Measurements from ENCODE around the gene ITGAE. TPM values are rescaled to one million over a fixed set of nuclear protein-coding genes. Genes with fewer than 3 reads are reported as not detected.

ITGAE gene
- total and polyA plus RNA-seq, 12 donors = 4.9 to 85.4 (median 33.7) TPM

DNA sequence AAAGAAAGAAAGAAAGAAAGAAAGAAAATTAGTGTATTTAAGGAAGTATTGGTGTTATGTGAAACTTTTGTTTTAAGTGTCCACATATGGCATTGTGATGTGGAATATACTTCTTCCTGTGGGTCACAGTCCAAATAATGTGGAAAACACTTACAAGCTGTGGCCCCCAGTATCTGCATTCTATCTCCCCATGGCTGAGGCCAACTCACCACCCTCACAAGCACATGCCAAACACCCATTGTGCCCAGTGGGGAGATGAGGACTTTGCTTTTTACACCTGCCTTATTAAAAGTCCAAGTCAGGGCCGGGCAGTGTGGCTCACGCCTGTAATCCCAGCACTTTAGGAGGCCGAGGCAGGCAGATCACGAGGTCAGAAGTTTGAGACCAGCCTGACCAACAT, 101.0 kb downstream of the ITGAE start:
- DNase-seq = no peak
- intact Hi-C loops (cut with DNase I) = no loop called here
- peaks cover under 1% of the 10 kb centered on the region for H3K27me3 ChIP-seq
- H3K36me3 ChIP-seq (replicated peaks in 1 of 2) = no peaks in the 10 kb centered on the region
- peaks cover 6 to 12% of the 10 kb centered on the region in 2 donors for H3K4me1 ChIP-seq (replicated peaks in 1 of 2)
- TF ChIP-seq, protein P1, sequence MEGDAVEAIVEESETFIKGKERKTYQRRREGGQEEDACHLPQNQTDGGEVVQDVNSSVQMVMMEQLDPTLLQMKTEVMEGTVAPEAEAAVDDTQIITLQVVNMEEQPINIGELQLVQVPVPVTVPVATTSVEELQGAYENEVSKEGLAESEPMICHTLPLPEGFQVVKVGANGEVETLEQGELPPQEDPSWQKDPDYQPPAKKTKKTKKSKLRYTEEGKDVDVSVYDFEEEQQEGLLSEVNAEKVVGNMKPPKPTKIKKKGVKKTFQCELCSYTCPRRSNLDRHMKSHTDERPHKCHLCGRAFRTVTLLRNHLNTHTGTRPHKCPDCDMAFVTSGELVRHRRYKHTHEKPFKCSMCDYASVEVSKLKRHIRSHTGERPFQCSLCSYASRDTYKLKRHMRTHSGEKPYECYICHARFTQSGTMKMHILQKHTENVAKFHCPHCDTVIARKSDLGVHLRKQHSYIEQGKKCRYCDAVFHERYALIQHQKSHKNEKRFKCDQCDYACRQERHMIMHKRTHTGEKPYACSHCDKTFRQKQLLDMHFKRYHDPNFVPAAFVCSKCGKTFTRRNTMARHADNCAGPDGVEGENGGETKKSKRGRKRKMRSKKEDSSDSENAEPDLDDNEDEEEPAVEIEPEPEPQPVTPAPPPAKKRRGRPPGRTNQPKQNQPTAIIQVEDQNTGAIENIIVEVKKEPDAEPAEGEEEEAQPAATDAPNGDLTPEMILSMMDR (IDR thresholded peaks at IDR 0.05) = no peak
- no peak for TF ChIP-seq POLR2A (IDR thresholded peaks at IDR 0.05)
- no peak overlapping the region for H3K27ac ChIP-seq
- H3K4me3 ChIP-seq = no peak overlapping the region
- no peaks in the 10 kb centered on the region for H3K9me3 ChIP-seq (replicated peaks in 1 of 3)
- 78 to 97% (median 88%) methylated on average over 4 of the region's 4 CpGs for WGBS, 4 donors

- Histone ChIP-seq H3K27me3 (peaks cover 10% of the 10 kb centered on the region), H3K27ac (no peak overlapping the region), H3K4me1 (replicated peaks in 1 of 2) (peaks cover 6 to 13% of the 10 kb centered on the region in 2 donors), H3K9me3 (replicated peaks in 1 of 3) (no peaks in the 10 kb centered on the region), H3K36me3 (replicated peaks in 1 of 2) (no peaks in the 10 kb centered on the region), H3K4me3 (no peak overlapping the region)
- TF ChIP-seq POLR2A (IDR thresholded peaks at IDR 0.05) = no peak
- TF ChIP-seq, protein P1 (IDR thresholded peaks at IDR 0.05) = no peak
- no peak for DNase-seq
- 79 to 100% (median 85%) methylated on average over 3 to 4 of the region's 4 CpGs for WGBS, 4 donors
- intact Hi-C loops (cut with DNase I) = no loop called here
These were observed 102.8 kb downstream of the ITGAE start for GRCh38 chr17:3698139-3698538.

DNA sequence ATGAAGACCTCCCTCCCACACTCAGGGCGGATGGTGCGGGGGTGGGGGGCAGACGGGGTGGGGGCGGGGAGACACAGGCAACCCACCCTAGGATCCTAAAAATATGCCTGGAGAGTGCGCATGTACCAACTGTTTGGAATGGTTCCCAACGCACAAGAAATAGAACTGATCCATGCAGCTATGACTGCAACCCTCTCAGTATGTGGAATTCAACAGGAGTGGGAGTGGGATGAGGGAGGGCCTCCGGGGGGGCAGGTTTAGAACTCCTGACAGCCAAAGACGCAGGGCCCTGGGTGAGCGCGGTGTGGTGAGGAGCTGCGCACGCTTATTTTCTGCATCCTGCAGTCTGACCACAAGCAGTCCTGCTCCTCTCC, 103.9 kb downstream of the ITGAE start:
- no peak for TF ChIP-seq POLR2A (IDR thresholded peaks at IDR 0.05)
- TF ChIP-seq, protein P1 (IDR thresholded peaks at IDR 0.05) = no peak
- 52 to 76% (median 62%) methylated on average over 9 to 12 of the region's 12 CpGs for WGBS, 4 donors
- intact Hi-C loops (cut with DNase I) = no loop called here
- Histone ChIP-seq H3K27ac (no peak overlapping the region), H3K27me3 (peaks cover 12% of the 10 kb centered on the region), H3K4me1 (replicated peaks in 1 of 2) (peaks cover 6 to 13% of the 10 kb centered on the region in 2 donors), H3K36me3 (replicated peaks in 1 of 2) (no peaks in the 10 kb centered on the region), H3K4me3 (no peak overlapping the region), H3K9me3 (replicated peaks in 1 of 3) (no peaks in the 10 kb centered on the region)
- no peak for DNase-seq

- H3K4me3 ChIP-seq = peak within 1 kb of the TSS in 2 of 4 donors; percentile 16 to 65
- WGBS, 4 donors = 1 to 3% (median 1%) methylated on average over 12 to 65 of the region's 65 CpGs
- no peaks in the 10 kb centered on the region for H3K9me3 ChIP-seq (replicated peaks in 1 of 3)
- H3K27me3 ChIP-seq = peaks cover 21% of the 10 kb centered on the region
- DNase-seq = peak in 1 of 7 donors; percentile 23
- intact Hi-C loops (cut with DNase I) = no loop called here
- no peak within 1 kb of the TSS for H3K27ac ChIP-seq
- no peaks in the 10 kb centered on the region for H3K36me3 ChIP-seq (replicated peaks in 1 of 2)
- peaks cover 6 to 13% of the 10 kb centered on the region in 2 donors for H3K4me1 ChIP-seq (replicated peaks in 1 of 2)
- TF ChIP-seq, protein P1 (IDR thresholded peaks at IDR 0.05) = no peak
- TF ChIP-seq POLR2A (IDR thresholded peaks at IDR 0.05) = no peak
These were observed 105.1 kb downstream of the ITGAE start, which contains the start of gene P2RX5 for GRCh38 chr17:3695723-3696411. P2RX5 (minus strand) TSS chr17:3696155; CDS start chr17:3696005, 150 bp downstream.
